Right lobe of liver (tissue), 6 donors: ENCODE data around the gene CYREN. TPM values are rescaled to one million over a fixed set of nuclear protein-coding genes. Genes with fewer than 3 reads are reported as not detected.

Source experiments
- ATAC-seq, 4 donors: fragments of 200-7000 bp; cut with Tn5 transposase; one replicate each; pipeline ENCODE4 v1.9.1; 2020; ENCODE audit warnings: mild to moderate bottlenecking in 4 of 4, moderate library complexity in 4 of 4
- DNase-seq, 3 donors: peaks; one replicate each; pipeline ENCODE4 v3.0.0-alpha.2; 2020
- H3K27ac ChIP-seq, 3 donors: fragments of 200-600 bp; one replicate each; pipeline ENCODE4 v1.8.0; 2022
- H3K27me3 ChIP-seq, 2 donors: fragments of 200-600 bp; one replicate each; pipeline ENCODE4 v1.8.0; 2022
- H3K36me3 ChIP-seq, 4 donors: fragments of 200-600 bp; sonication (generic) in 1 of 4; one replicate each; pipeline versions ENCODE4 v1.5.1 to v1.8.0; 2017 to 2022; ENCODE audit warnings: control low read depth in 1 of 4
- H3K4me1 ChIP-seq, 4 donors: fragments of 200-600 bp; sonication (generic) in 1 of 4; one replicate each; pipeline versions ENCODE4 v1.5.1 to v1.8.0; 2017 to 2022; ENCODE audit warnings: control low read depth in 1 of 4
- H3K4me3 ChIP-seq, 3 donors: fragments of 200-600 bp; one replicate each; pipeline ENCODE4 v1.8.0; 2022
- H3K9me3 ChIP-seq, 4 donors: fragments of 200-600 bp; sonication (generic) in 1 of 4; one replicate each; pipeline versions ENCODE4 v1.5.1 to v1.8.0; 2017 to 2022; ENCODE audit warnings: control low read depth in 1 of 4
- POLR2A ChIP-seq: fragments of 450-650 bp; IDR thresholded peaks from one replicate; pipeline ENCODE4 v1.6.1; 2017; ENCODE audit warnings: antibody characterized with exemption, mild to moderate bottlenecking
- WGBS: methylation state at CpG from one replicate; pipeline ENCODE4 v1.1.6; 2018; ENCODE audit warnings: low coverage, low lambda C conversion rate; ENCODE audit not compliant: insufficient coverage; ENCODE audit errors: missing lambda C conversion rate; 5-methylcytosine and 5-hydroxymethylcytosine counted together
- intact Hi-C, 2 donors: fragments of 100-400 bp; cut with DNase I; formaldehyde crosslinking; loops; one replicate each; pipeline versions ENCODE4 v1.11.2 to v1.14.1; 2022
- total RNA-seq, 6 experiments: library from RNA; depleted of rRNA in 2 of 6; stranded (reverse); fragments of >200 nt in 2 of 6; fragmentation: NEBNext Ultra II Directional in 3 of 6; extraction: Animal tissue kit (Norgen Biotek cat#: 25700) in 3 of 6; gene quantifications; one replicate each; pipeline versions ENCODE4 v1.1.0 to v1.2.4, GENCODE V29; 2016 to 2023
- TF ChIP-seq, protein P1 (sequence below), 4 donors: fragments of 200-600 bp in 3 of 4; fragments of 450-650 bp in 1 of 4; IDR thresholded peaks; one replicate each; pipeline versions ENCODE4 v1.5.1 to v1.8.0; 2016 to 2022; ENCODE audit warnings: antibody characterized with exemption in 4 of 4, mild to moderate bottlenecking in 2 of 4
- donor health status: DM: no; HTN: yes; CAD: no.
- donor health status: DM: no; HTN: no; CAD: no.
- donor health status: DM: no; HTN: no; CAD: no.
- donor health status: DM: no; HTN: yes; CAD: no.
- donor health status: DM: no; HTN: yes; CAD: no.

Gene CYREN
- total RNA-seq, 6 experiments from 2014 or later, result 11.5 to 17.1 (median 15.0) TPM

DNA sequence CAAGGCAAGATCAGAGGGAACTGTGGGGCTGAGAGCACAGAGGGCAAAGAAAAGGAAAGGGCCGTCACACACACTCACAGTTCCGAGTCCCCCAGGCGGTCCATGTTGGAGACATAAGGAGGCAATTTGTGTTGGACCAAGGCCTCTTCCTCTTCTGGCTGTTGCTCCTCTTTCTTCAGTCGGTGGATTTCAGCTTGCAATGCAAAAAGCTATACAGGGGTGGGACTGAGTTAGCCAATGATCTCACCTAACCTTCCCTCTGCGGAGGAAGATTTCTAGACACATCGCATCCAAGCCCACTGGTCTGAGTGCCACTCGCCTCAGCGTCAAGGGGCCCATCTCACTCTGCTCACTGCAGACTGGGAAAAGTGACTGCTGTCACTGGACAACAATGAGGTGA is 35.3 kb upstream of the CYREN start:
- peaks cover 0 to 36% (median 2%) of the 10 kb centered on the region in 4 donors for H3K36me3 ChIP-seq
- WGBS, result 85% methylated on average over 8 of the region's 8 CpGs
- H3K27me3 ChIP-seq, result no peaks in the 10 kb centered on the region
- ATAC-seq, result no peak
- H3K4me1 ChIP-seq, result peaks cover 0 to 30% (median 7%) of the 10 kb centered on the region in 4 donors
- no peak overlapping the region for H3K4me3 ChIP-seq
- TF ChIP-seq, protein P1, sequence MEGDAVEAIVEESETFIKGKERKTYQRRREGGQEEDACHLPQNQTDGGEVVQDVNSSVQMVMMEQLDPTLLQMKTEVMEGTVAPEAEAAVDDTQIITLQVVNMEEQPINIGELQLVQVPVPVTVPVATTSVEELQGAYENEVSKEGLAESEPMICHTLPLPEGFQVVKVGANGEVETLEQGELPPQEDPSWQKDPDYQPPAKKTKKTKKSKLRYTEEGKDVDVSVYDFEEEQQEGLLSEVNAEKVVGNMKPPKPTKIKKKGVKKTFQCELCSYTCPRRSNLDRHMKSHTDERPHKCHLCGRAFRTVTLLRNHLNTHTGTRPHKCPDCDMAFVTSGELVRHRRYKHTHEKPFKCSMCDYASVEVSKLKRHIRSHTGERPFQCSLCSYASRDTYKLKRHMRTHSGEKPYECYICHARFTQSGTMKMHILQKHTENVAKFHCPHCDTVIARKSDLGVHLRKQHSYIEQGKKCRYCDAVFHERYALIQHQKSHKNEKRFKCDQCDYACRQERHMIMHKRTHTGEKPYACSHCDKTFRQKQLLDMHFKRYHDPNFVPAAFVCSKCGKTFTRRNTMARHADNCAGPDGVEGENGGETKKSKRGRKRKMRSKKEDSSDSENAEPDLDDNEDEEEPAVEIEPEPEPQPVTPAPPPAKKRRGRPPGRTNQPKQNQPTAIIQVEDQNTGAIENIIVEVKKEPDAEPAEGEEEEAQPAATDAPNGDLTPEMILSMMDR (IDR thresholded peaks at IDR 0.05), result no peak
- no peak for TF ChIP-seq POLR2A
- no peak overlapping the region for H3K27ac ChIP-seq
- no peaks in the 10 kb centered on the region for H3K9me3 ChIP-seq
- DNase-seq, result no peak
- intact Hi-C loops, result no loop called here

DNA sequence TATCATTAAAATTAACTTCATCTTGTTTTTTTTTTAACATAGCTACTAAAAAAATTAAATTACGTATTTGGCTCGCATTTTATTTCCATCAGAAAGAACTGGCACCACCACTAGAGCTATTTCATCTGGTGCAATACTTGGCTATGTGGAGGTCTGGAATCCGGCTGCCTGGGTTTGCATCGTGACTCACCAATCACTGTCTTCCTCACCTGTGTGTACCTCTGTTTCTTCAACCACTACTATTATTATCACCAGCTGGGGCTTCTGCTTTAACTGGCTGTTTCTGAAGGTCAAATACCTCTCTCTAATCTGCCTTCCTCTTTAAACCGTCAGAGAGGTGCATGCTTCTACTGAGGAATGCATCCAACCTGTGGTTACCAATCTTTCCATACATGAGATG is 34.4 kb upstream of the CYREN start:
- H3K27ac ChIP-seq, result no peak overlapping the region
- DNase-seq (no peak), ATAC-seq (no peak)
- H3K9me3 ChIP-seq, result no peaks in the 10 kb centered on the region
- WGBS, result 95% methylated on average over 5 of the region's 5 CpGs
- H3K4me1 ChIP-seq, result peaks cover 0 to 25% (median 3%) of the 10 kb centered on the region in 4 donors
- H3K4me3 ChIP-seq, result no peak overlapping the region
- peaks cover 0 to 36% (median 6%) of the 10 kb centered on the region in 4 donors for H3K36me3 ChIP-seq
- TF ChIP-seq POLR2A, result no peak
- TF ChIP-seq, protein P1 (IDR thresholded peaks at IDR 0.05), result no peak
- H3K27me3 ChIP-seq, result no peaks in the 10 kb centered on the region
- intact Hi-C loops, result no loop called here

DNA sequence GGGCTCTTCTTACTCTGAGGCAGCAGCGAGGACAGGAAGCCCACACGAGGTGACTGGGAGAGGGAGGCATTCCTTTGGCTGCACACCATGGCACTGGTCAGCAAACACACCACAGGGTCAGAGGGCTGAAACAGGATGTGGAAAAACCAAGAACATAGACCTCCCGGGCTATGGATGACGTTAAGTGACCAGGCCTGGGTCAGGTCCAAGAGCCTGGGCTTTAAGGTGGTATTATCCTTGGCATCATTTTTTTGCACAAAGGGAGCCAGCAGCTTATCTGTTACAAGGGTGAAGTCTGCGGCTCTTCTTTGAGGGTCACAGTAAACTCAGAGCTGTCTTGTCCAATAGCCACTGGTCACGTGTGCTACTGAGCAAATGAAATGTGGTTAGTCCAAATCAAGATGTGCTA is 33.8 kb upstream of the CYREN start:
- ATAC-seq (peak in 1 of 4 donors; percentile 30), DNase-seq (no peak)
- Histone ChIP-seq H3K27me3 (no peaks in the 10 kb centered on the region), H3K9me3 (no peaks in the 10 kb centered on the region), H3K4me1 (peaks cover 0 to 25% (median 2%) of the 10 kb centered on the region in 4 donors), H3K27ac (no peak overlapping the region), H3K4me3 (no peak overlapping the region), H3K36me3 (peaks cover 0 to 36% (median 6%) of the 10 kb centered on the region in 4 donors)
- 88% methylated on average over 2 of the region's 6 CpGs for WGBS
- no peak for TF ChIP-seq POLR2A
- TF ChIP-seq, protein P1 (IDR thresholded peaks at IDR 0.05), result no peak
- intact Hi-C loops, result no loop called here

DNA sequence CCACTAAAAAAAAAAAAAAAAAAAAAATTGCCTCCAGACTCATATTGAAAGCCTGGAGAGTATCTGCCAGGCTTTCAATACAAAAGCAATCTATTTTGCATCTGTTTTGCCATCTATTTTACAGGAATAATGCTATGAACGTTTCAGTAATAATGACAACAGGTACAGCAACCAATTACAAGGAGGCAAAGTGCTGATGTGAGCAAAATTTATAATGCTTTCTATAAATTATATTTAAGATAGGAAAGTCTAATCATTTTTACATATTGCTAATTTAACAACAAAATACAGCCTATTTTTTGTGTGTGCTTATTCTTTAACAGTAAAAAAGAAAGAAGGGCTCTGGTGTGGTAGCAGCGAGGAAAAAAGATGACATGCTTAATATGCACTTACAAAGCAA is 30.8 kb upstream of the CYREN start:
- Histone ChIP-seq H3K4me1 (no peaks in the 10 kb centered on the region), H3K36me3 (peaks cover 0 to 59% (median 6%) of the 10 kb centered on the region in 4 donors)
- 83% methylated on average over 2 of the region's 2 CpGs for WGBS

More for the DNA sequence above, 30.8 kb upstream of the CYREN start:
- ATAC-seq (no peak), DNase-seq (no peak)
- TF ChIP-seq POLR2A, result no peak
- TF ChIP-seq, protein P1 (IDR thresholded peaks at IDR 0.05), result no peak
- H3K27me3 ChIP-seq, result no peaks in the 10 kb centered on the region
- no peaks in the 10 kb centered on the region for H3K9me3 ChIP-seq
- no peak overlapping the region for H3K27ac ChIP-seq
- H3K4me3 ChIP-seq, result no peak overlapping the region
- intact Hi-C loops, result no loop called here
